Measurements from ENCODE around the gene PPIF. TPM values are rescaled to one million over a fixed set of nuclear protein-coding genes. Genes with fewer than 3 reads are reported as not detected.

The PPIF gene
- total and polyA plus RNA-seq, 8 donors: 29.7 to 75.6 (median 31.0) TPM

GRCh38 chr10:79403441-79404230 lies 56.4 kb downstream of the PPIF start:
- no peaks in the 10 kb centered on the region for H3K36me3 ChIP-seq
- no peak for TF ChIP-seq CTCF (IDR thresholded peaks at IDR 0.05)
- peaks cover 0 to 16% of the 10 kb centered on the region in 2 donors for H3K27me3 ChIP-seq
- peaks cover 75 to 90% of the 10 kb centered on the region in 2 donors for H3K4me1 ChIP-seq
- intact Hi-C loops (cut with DNase I): loop anchor here in 1 of 2 donors (5.0 kb wide), 1 partner anchor 39 kb away; no protein-coding TSS in a partner anchor
- peak overlapping the region; percentile 79 to 81 for H3K27ac ChIP-seq
- ATAC-seq: no peak
- H3K9me3 ChIP-seq: no peaks in the 10 kb centered on the region
- H3K4me3 ChIP-seq: no peak overlapping the region
- DNase-seq: peak in 3 of 4 donors; percentile 32 to 80 (median 38)

DNA sequence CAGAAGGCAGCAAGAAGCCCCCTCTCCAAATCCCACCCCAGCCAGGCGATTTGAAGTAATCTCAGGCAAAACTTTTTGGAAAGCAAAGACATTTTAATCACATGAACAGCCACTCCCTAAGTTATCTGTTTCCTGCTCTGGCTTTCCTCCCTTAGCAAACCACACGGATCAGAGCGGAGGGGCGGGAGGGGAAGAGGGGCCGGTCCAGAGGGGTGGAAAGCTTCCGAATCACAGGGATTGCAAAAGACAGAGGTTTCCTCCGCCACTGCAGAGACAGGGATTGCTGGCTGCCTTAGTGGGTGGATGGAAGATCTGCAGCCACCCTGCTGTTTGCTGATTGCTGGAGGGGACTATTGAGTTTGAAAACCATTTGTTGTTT lies 57.0 kb downstream of the PPIF start:
- peak; percentile 32 for ATAC-seq
- peaks cover 71 to 88% of the 10 kb centered on the region in 2 donors for H3K4me1 ChIP-seq
- H3K4me3 ChIP-seq: no peak overlapping the region
- TF ChIP-seq CTCF (IDR thresholded peaks at IDR 0.05): no peak
- DNase-seq: peak; percentile 17 to 90 (median 61)
- no peaks in the 10 kb centered on the region for H3K36me3 ChIP-seq
- peak overlapping the region; percentile 79 to 81 for H3K27ac ChIP-seq
- no peaks in the 10 kb centered on the region for H3K9me3 ChIP-seq
- intact Hi-C loops (cut with DNase I): loop anchor here in 1 of 2 donors (5.0 kb wide), 1 partner anchor 38 kb away; no protein-coding TSS in a partner anchor
- H3K27me3 ChIP-seq: peaks cover 0 to 16% of the 10 kb centered on the region in 2 donors

GRCh38 chr10:79404690-79405131 lies 57.4 kb downstream of the PPIF start:
- H3K4me1 ChIP-seq: peaks cover 66 to 88% of the 10 kb centered on the region in 2 donors

More at GRCh38 chr10:79404690-79405131, 57.4 kb downstream of the PPIF start:
- Histone ChIP-seq H3K36me3 (no peaks in the 10 kb centered on the region), H3K9me3 (no peaks in the 10 kb centered on the region), H3K27ac (peak overlapping the region; percentile 26 to 79), H3K27me3 (peaks cover 0 to 16% of the 10 kb centered on the region in 2 donors), H3K4me3 (no peak overlapping the region)
- DNase-seq: peak in 2 of 4 donors; percentile 29 to 34
- no peak for TF ChIP-seq CTCF (IDR thresholded peaks at IDR 0.05)
- intact Hi-C loops (cut with DNase I): loop anchor here in 1 of 2 donors (5.0 kb wide), 1 partner anchor 38 kb away; no protein-coding TSS in a partner anchor
- no peak for ATAC-seq

Other genes with a start within 250 kb of the PPIF start
- gene ZCCHC24, start 98.2 kb downstream of the PPIF start, total RNA-seq: 10 to 100 TPM; 31.2 to 42.4 TPM
- 10 to 100 TPM; 28.9 to 48.3 (median 37.1) TPM for gene ZCCHC24, start 98.2 kb downstream of the PPIF start, polyA plus RNA-seq (ENCODE audit: insufficient read length in 6 of 6)
- gene EIF5AL1, start 165.1 kb downstream of the PPIF start, total RNA-seq: under 1 TPM; 0.24 to 0.76 TPM
- gene EIF5AL1, start 165.1 kb downstream of the PPIF start, polyA plus RNA-seq (ENCODE audit: insufficient read length in 6 of 6): 1 to 10 TPM in 3 of 6 donors, under 1 TPM in 3; 0.18 to 3.5 (median 1.1) TPM
- over 10,000 TPM in 1 of 2 donors, 1,000 to 10,000 TPM in 1; 3,839 to 13,178 TPM for gene SFTPA2, start 212.9 kb downstream of the PPIF start, total RNA-seq
- gene SFTPA2, start 212.9 kb downstream of the PPIF start, polyA plus RNA-seq (ENCODE audit: insufficient read length in 6 of 6): 10 to 100 TPM in 1 of 6 donors, 1 to 10 TPM in 4, under 1 TPM in 1; 0.83 to 13.1 (median 6.7) TPM